ENCODE data around the gene ZHX3. TPM values are rescaled to one million over a fixed set of nuclear protein-coding genes. Genes with fewer than 3 reads are reported as not detected.

ZHX3 gene
- total and polyA plus RNA-seq, 2 of the 4 experiments (the other 2 are of a cell fraction) = 25.0 to 28.0 TPM

GRCh38 chr20:41261790-41262717, 55.5 kb downstream of the ZHX3 start:
- Histone ChIP-seq H3K9ac (ENCODE audit: low read depth, low read length) (no peak overlapping the region), H2AFZ (replicated peaks; ENCODE audit: low read length, poor library complexity) (no peak overlapping the region), H4K8ac (ENCODE audit: low read depth in 2 of 2, low read length in 2 of 2) (no peak overlapping the region), H3K4me3 (ENCODE audit: insufficient read depth, low read depth, low read length) (no peak overlapping the region), H3K79me1 (ENCODE audit: low read depth in 1 of 2, low read length in 2 of 2) (peaks cover 28 to 39% of the 10 kb centered on the region in 2 experiments), H3K9me3 (ENCODE audit: control insufficient read depth, insufficient read depth, low read length) (no peaks in the 10 kb centered on the region), H4K91ac (ENCODE audit: insufficient read depth, low read depth, low read length) (no peak overlapping the region), H3K27ac (ENCODE audit: insufficient read depth, low read length) (no peak overlapping the region), H4K5ac (ENCODE audit: low read depth, low read length) (no peak overlapping the region), H4K20me1 (ENCODE audit: insufficient read depth, low read length) (peaks cover 12% of the 10 kb centered on the region), H3K36me3 (ENCODE audit: control insufficient read depth, insufficient read depth, low read length) (no peaks in the 10 kb centered on the region), H3K18ac (ENCODE audit: low read depth, low read length) (no peak overlapping the region), H2AK9ac (replicated peaks; ENCODE audit: low read depth, low read length, poor library complexity) (no peak overlapping the region), H3K9me1 (ENCODE audit: insufficient read depth, low read length) (peaks cover 8% of the 10 kb centered on the region), H2BK120ac (ENCODE audit: low read depth, low read length) (no peak overlapping the region), H3K27me3 (ENCODE audit: control insufficient read depth, insufficient read depth, low read length) (no peaks in the 10 kb centered on the region), H3K4me1 (ENCODE audit: control insufficient read depth, insufficient read depth, low read length) (peaks cover 3% of the 10 kb centered on the region; the same call in 1 of the 2 replicates), H3K4me2 (ENCODE audit: low read depth, low read length) (no peak overlapping the region), H2AK5ac (ENCODE audit: low read depth, low read length) (peak overlapping the region; percentile 49; the same call in 1 of the 2 replicates), H2BK5ac (ENCODE audit: low read depth, low read length, poor library complexity, severe bottlenecking) (no peak overlapping the region), H3K4ac (ENCODE audit: low read depth, low read length) (no peak overlapping the region), H3K56ac (ENCODE audit: extremely low read depth, insufficient read depth, low read length) (no peak overlapping the region), H2BK15ac (ENCODE audit: low read depth, low read length) (no peak overlapping the region), H3K23ac (ENCODE audit: low read depth, low read length) (no peak overlapping the region), H3K14ac (replicated peaks; ENCODE audit: low read depth, low read length) (no peak overlapping the region), H2BK20ac (ENCODE audit: low read depth, low read length) (no peak overlapping the region)
- intact Hi-C loops (cut with micrococcal nuclease) = no loop called here
- ATAC-seq (ENCODE audit: low read depth) (no peak), DNase-seq (peak; percentile 29)
- dilution Hi-C loops (cut with HindIII; ENCODE audit: low sequenced_read_pairs, unreplicated experiment) = no loop called here
- ChIA-PET CTCF (no interaction called here), POLR2A (ENCODE audit: unreplicated experiment) (no interaction called here)
- BruUV-seq (replicated peaks) = no TSS peak
- in situ Hi-C loops (cut with MboI; ENCODE audit: low sequenced_read_pairs) = no loop called here
- 51% methylated on average over 2 of the region's 2 CpGs; no CpG with 5 or more reads in 1 of the 2 experiments for WGBS, 2 experiments (ENCODE audit: extremely low coverage in 2 of 2, insufficient read length in 1 of 2)
- TF ChIP-seq MAZ (IDR thresholded peaks at IDR 0.05; ENCODE audit: borderline replicate concordance, low read depth, low read length) (no peak), RAD21 (IDR thresholded peaks at IDR 0.05; ENCODE audit: low read length) (no peak), USF2 (IDR thresholded peaks at IDR 0.05; ENCODE audit: low read depth, low read length) (no peak), NFE2L2 (IDR thresholded peaks at IDR 0.05; ENCODE audit: low read depth, low read length) (no peak), SMC3 (IDR thresholded peaks at IDR 0.05; ENCODE audit: low read depth, low read length) (no peak), MAFK (IDR thresholded peaks at IDR 0.05; ENCODE audit: low read depth, low read length) (no peak), RFX5 (IDR thresholded peaks at IDR 0.05; ENCODE audit: low read depth, low read length) (no peak), CTCF (conservative IDR thresholded peaks at IDR 0.05; ENCODE audit: low read depth, low read length) (no peak), MXI1 (IDR thresholded peaks at IDR 0.05; ENCODE audit: borderline replicate concordance, low read depth, low read length) (no peak), FOS (IDR thresholded peaks at IDR 0.05; ENCODE audit: low read depth, low read length) (no peak), POLR2A (IDR thresholded peaks at IDR 0.05; ENCODE audit: low read depth, low read length) (no peak), RCOR1 (IDR thresholded peaks at IDR 0.05; ENCODE audit: insufficient replicate concordance, low read length) (no peak), CEBPB (IDR thresholded peaks at IDR 0.05; ENCODE audit: low read depth, low read length) (no peak), BHLHE40 (IDR thresholded peaks at IDR 0.05; ENCODE audit: low read depth, low read length) (no peak)
- TF ChIP-seq, protein P1, sequence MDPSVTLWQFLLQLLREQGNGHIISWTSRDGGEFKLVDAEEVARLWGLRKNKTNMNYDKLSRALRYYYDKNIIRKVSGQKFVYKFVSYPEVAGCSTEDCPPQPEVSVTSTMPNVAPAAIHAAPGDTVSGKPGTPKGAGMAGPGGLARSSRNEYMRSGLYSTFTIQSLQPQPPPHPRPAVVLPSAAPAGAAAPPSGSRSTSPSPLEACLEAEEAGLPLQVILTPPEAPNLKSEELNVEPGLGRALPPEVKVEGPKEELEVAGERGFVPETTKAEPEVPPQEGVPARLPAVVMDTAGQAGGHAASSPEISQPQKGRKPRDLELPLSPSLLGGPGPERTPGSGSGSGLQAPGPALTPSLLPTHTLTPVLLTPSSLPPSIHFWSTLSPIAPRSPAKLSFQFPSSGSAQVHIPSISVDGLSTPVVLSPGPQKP (IDR thresholded peaks at IDR 0.05; ENCODE audit: borderline replicate concordance, low read depth, low read length) = no peak
